NK-92 (cell line): Measurements from ENCODE around the gene EMX2.

ENCODE experiments used
- DNase-seq: peaks from one replicate; lab custom pipeline; 2025; ENCODE audit not compliant: unreplicated experiment; lab: John Stamatoyannopoulos, UW

EMX2 gene

DNA sequence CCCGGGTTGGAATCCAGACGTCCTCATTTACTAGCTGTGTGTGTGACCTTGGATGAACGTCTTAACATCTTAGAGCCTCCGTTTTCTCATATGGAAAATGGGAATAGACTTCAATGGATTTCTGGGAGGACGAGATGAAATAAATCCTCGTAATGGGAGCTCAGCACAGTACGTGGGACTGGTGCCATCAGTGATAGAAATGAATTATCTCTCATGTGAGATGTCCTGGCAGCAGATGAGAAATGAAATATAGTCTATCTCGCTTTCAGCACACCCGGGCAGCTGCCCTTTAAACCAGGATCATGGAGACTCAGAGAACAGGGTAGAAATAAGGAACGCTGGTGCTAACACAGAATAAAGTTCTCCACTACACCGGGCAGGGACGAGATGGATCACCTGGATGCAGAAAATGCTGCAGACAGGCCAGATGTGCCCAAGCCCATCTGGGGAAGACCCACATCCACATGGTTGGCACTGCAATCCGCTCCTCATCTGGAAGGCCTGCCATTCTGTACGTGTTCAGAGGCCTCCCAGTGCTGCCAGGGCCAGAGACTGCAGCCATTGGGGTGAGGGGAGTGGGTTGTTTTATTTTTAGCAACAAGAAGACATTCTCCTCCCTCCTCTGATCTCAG, 11.1 kb upstream of the EMX2 start:
- DNase-seq: no peak

DNA sequence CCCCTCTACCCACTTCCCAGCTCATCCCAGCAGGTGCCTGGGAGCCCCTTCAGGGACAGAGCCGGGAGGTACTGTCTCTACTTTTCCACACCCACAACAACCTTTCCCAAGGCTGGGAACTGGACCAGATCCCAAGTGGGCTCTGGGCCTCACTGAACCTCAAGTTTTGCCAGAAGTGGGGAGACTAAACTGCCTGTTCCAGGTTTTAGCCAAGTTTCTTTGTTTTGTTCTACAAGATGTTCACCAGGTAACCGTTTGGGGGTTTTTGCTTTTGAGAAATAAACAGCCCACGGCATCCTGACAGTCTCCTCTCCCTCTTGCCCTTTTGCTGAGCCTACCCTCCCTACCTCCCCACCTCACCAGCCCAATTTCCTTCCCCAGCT, 10.6 kb upstream of the EMX2 start:
- no peak for DNase-seq

DNA sequence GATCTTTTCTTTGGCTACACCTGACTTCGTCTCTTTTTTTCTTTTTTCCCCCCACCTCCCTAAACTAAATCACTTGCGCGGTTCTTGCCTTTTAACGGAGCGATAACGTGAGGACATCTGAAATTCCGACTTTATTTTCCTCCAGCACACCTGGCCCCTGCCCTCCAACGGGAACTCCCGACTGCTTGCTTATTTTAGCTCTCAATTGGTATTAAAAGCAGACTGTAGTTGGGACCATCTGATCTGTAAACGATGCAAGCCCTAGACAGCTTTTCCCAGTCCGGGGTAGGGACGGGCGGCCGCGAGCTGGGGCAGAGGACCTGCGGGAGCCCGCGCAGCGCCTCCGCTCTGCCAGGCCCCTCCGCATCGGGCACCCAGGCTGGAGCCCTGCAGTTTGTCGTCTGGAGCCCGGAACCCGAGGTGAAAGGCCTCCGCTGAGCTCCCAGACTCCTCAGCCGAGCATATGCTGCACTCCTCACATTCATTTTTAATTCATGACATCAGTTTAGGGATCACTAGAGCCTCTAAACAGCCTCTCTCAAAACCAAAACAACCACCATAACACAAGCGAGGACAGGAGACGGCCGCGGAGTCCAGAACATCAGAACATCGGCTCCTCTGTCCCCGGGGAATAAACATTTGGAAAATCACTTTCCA, 10.0 kb upstream of the EMX2 start:
- no peak for DNase-seq

DNA sequence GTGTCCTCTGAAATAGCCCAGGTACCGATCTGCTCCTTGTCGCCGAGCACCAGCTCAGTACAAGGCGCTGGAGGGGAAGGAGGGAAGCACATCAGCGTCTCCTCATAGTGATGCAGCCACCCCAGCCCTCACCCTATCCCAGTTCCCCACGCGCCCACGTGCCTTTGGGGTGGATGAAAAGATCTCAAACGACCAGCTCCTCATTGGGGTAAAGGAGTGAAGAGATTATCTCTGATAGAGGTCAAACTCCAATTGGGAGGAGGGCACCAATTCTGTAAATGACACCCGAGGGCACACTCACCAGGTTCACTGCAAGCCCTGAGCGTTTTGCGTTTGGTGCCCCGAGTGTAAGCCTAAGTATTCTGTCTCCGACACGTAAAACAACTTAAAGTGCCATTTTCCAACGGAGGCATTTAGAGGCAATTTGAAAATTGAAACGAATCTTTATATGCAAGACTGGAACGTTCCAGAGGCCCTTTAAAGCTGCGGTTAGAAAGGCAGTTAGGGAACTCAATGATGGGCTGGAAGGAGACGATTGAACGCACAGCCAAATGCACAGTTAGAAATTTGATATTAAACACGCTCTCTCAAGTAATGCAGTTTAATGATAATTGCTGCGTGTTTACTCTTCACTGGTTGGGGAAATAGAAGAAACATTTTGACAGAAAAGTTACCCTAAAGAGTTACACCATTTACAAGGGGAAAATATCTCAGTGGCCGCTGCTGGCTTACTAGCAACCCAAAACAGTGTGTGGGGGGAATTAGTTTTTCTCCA, 8.9 kb upstream of the EMX2 start:
- no peak for DNase-seq

DNA sequence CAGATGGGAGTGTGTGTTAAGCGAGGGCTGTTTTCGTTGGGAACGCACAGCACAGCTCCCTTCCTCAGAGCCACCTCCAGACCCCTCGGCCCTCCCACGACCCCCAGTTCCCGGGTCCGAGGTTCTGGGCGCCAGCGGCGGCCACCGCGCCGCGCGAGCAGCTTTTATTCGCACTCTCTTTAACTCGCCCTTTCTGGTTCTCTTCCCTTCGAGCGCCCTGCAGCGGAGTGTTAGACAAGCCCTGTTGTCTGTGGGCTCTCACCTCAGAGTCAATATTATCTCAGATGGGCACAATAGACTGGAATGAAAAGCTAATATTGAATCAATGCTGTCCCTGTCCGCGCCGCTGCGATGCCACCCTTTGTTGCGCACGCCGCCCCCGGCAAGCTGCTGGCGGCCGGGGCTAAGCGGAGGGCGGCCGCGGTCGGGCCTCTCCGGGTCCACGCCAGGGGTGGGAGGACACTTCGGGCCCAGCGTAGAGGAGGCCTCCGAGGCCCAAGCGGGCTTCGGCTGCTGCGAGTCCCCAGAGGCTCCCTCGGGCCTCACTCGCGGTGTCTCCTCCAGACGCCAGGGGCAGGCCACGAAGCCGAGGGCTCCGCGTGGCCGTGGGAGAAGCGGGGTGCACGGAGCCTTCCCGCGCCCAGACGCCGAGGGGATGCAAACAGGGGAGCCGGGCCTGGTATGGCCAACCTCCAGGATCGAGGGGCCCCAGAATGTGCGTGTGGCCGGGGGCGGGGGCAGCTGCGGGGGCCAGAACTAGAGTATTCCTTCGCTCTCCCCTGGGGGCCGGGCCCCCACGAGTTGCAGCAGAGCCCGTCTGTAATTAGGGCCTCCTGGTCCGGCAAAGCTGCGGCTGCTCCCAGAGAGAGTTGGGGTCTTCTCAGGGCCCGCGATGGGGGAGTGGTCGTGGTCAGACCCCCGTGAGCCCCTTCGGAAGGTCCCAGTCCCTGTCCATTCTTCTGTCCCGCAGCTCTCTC, 7.9 kb upstream of the EMX2 start:
- no peak for DNase-seq

DNA sequence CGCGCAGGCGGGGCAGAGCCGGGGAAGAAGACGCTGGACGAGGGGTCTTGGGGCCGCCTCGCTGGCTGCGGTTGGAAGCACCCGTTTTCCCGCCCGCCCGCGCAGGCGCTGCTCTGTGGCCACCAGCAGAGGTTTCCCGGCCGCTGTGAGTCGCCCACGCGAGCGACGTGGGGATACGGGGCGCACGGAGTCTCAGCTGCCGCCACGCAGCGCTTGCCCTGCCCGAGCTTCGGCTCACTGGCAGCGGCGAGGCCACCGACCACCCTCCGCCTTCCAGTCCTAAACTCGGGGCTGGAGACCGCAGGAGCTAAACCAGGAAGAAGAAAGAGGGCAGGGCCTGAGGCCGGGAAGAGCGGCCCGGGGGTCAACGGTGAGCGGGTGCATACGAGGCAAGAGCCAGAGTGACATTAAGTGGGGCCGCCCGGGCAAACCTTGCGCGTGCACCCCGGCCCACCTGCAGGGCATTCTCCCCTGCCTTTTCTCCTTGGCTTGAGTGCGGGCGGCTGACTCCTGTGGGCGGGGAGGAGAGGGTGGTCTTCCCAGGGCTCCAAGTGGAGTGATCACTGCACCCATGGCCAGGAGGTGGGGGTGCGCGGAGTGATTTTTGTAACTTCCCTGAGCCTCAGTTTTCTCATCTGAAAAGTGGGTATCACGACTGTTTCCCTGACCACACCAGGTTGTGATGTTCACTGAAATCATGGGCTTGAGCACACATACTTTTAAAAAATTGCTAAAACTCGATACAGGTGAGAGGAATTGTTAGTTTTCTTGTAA, 7.1 kb upstream of the EMX2 start:
- DNase-seq: no peak

DNA sequence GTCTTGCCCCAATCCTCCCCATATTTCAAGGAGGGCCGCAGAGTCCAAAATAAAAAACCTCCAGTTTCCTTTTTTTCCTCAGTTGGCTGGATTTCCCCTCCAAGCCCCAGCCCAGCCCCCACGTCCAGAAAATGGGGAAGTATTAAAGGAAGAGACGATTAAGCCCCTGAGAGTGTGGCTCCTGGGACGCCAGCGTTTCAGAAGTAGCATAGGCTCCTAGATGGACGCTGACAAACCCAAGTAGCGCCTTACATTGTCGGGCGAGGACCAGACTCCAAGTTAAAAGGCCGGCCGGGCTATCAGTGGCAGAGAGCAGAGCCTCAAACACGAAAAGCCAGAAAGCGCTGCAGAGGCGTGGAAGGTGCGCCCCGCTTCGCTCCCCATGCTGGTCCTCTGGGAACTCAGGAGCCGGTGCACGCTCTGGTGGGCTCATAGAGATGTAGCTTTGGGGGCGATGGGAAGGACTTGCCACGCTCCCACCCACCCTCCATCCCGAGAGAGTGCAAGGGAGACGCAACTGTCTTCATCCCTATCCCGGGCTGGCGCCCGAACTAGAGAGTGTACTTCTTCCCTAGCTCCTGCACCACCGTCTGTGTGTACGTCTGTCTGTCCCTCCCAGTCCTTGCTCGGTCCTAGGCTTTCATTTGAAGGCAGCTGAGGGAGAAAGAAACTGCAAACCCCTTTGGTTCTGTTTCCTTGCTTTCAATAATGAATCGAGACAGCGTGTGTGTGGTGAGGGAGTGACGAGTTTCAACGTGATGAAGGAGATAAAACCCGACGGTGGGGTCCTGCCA, 6.3 kb upstream of the EMX2 start:
- no peak for DNase-seq

DNA sequence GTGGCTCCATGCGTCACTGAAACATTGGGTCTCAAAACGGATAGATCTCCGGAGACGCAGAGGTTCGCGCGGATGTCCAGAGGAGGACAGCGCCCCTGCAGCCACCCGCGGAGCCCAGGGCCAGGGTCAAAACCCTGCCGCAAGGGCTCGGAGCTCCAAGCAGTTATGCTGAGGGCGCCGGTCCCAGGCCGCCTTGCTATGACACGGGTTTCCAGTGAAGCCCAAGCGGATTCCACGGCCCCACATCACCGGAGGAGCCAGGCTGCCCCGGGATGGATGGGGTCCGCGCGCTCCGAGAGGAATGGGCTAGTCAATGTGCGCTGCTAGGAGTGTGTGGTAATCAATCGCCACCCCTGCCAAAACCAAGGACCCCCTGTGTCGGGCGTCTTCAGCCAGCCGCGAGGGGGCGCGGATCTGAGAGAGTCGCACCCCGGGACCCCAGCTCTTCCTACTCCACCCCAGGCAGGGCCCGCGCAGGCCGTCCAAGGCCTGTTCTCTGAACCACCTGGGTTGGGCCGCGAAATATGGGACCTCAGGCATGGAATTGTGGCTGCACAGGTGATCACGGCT, 5.6 kb upstream of the EMX2 start:
- DNase-seq: no peak

DNA sequence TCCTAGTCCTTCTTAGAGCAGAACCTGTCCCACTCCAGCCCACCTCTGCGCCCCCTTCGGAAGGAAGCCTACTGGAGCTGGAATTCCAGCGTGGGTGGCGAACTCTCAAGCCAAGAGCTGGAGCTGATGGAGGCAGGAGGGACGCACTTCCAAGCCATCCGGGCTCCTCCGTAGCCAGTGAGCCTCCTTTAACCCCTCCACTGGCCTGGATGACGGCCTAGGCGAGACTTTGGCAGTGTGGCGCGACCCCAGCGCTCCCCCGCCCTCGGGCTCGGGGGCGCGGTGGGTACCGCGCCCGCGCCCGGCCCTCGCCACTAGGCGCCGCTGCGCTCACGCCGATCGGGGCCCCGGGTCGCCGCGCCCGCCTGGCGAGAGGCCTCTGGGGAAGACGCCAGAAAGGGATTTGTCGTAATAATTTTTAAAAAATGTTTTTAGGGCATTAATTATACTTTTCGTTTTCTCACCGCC, 5.1 kb upstream of the EMX2 start:
- no peak for DNase-seq

DNA sequence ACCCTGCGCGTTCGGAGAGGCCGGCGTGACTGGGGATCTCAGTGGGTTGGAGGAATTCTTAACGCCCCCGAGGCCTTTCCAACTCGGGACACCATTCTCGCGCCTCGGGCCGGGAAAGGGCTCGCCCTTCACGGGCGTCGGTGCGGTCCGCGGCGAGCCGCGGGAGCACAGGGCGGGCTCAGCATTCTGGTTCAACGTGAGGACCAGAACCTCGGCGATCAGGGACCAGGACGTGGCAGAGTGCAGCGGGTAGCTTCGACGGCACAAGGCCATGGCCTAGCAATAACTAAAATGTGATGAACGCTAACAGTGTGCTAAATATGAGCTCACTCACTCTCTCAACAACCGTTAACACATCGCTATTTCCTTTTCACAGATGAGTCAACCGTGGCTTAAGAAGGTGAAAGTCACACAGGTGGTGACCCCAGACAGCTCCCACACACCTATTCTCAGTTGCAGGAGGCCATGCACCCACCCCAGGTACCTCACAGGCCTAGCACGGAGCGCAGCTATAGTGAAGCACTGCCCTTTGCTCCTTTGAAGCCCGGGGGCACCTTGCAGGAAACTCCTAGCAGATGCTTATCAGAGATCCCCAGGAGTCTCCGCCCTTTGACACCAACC, 4.5 kb upstream of the EMX2 start:
- DNase-seq: no peak

DNA sequence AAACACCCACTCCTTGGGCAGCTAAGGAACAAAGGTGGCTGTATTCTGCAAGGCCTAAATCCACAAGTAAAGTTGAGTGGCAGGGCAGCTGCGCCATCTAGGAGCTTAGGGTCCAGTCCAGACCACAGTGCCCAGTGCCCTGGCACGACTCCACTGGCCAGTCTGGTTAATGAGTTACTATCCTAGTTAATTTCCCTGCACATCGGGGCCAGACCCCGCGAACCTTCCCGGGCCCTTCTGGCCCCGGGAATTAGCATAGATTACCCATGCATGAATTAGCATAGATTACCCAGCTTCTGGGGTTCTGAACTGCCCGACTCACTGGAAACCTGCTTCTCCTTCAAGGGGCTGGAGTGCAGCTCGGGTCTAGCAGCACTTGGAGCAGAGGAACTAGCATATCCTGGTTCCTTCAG, 3.2 kb upstream of the EMX2 start:
- DNase-seq: no peak

DNA sequence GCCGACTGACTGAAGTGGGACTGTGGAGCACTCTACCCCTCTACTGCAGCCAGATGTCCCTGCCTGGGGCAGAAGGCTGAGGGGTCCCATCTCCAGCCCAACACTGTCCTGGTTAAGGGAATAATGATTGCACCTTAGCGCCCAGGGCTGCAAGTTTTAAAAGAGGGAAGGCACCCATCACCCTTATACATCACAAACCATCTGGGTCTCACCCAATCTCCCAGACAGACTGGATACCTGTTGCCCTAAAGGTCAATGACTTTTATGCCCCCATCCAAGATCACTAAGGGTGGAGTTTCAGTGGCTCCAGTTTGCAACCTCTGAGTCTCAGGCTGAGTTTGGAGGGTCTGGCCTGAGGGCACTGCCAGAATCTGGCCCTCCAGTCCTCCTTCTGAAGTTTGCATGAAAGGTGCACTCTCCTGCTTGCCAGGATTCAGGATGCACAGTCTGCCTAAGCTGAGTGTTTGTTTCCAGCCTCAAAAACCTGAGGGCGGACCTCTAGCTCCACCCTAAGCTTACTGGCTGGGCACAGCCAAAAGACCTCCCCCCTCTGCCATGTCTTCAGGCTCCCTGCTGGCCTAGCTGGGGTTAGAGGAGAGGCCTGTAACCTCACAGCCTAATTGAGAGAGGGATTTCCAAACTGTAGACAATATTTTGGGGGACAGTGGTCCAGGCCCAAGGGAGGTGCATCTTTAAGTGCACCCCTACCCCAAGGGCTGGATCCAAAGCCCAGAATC, 2.5 kb upstream of the EMX2 start:
- no peak for DNase-seq

DNA sequence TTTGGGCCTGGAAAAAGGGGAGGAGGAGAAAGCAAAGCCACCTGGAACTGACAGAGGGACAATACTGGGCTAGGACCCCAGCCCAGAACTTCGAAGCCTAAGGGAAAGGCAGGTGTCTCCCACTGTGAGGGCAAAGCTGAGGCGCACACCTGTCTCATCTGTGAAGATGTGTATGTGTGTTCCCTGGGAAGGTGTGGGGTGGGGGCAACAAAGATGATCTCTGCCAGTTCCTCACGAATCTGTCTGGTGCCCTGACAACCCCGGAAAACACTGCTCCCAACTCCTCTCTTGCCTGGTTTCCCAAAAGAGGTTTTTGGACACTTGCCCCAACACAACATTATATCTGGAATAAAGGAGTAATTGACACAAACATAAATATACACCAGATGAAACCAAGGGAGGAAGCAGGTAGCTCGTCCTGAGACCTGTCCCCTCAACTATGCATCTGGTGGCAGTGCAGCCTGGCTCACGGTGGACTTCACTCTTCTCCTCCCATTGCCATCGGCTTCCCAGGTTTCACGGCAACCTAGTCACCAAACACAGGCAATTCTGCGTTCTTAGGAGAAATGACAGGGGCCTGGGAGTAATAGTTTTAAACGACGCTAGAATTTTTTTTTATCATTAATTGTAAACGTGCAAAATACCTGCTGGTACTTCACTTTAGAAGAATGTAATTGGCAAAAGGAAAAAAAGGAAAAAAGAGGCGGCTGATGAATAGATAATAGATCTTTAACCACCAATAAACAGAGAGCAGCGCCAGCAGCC, 1.7 kb upstream of the EMX2 start:
- no peak for DNase-seq

DNA sequence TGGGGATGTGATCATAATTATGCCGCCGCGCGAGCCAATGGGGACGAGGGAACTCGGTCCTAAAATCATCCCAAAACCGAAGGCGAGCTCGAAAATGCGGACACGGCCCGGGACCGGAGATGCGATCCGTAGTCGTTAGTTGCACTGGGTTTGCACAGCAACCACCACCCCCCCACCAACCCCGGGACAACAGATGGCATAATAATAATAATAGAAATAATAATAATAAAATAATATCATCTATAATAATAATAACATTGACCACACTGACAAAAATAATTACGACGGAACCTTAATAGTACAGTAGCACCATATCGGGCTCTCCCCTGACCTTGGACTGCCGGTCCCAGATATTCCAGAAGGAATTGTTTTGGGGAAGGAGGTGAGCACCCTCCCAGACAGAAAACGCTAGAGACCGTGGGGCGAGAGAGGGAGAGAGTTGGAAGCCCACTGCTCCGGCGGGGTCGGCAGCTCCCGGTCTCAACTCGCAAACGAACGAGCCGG, 1.1 kb upstream of the EMX2 start:
- no peak for DNase-seq

DNA sequence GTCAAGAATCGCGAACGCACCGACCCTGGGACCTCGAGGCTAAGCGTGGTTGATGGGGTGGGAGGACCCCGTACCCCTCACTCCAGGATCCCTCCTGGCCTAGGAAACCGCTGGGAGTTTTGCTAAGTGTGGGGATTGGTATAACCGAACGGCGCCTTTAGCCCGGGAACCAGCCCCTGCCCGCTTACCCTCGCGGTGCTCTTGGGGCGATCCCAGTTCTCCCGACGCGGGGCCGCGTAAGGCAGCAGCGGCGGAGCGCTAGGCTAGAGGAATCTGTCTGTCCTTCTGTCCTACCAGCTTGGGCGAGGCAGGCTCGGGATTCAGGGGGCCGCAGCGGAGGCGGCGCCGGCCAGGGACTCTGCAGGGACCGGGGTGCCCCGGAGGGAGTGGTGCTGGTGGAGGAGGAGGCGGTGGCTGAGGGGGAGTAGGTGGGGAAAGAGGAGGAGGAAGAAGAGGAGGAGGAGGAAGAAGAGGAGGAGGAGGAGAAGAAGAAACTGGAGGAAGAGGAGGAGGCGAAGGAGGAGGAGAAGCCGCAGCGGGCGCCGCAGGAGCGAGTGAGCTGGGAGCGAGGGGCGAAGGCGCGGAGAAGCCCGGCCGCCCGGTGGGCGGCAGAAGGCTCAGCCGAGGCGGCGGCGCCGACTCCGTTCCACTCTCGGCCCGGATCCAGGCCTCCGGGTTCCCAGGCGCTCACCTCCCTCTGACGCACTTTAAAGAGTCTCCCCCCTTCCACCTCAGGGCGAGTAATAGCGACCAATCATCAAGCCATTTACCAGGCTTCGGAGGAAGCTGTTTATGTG, 439 bp upstream of the EMX2 start:
- DNase-seq: no peak

DNA sequence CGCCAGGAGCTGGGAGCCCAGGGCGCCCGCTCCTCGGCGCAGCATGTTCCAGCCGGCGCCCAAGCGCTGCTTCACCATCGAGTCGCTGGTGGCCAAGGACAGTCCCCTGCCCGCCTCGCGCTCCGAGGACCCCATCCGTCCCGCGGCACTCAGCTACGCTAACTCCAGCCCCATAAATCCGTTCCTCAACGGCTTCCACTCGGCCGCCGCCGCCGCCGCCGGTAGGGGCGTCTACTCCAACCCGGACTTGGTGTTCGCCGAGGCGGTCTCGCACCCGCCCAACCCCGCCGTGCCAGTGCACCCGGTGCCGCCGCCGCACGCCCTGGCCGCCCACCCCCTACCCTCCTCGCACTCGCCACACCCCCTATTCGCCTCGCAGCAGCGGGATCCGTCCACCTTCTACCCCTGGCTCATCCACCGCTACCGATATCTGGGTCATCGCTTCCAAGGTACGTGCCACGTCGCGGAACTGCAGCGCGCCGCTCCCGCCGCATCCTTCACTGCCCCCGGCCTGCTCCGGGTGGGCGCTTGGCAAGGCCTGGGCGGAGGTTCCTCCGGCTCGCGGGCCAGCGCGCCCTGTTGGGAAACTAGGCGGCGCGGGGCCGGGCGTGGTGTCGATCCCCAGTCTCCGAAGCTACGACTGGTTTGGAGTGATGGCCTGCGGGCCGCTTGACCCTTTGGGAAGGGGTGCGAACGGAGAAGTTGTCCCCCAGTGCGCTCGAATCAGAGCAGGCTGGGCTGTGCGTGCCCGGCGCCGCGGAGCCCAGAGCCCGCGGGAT, 868 bp downstream of the EMX2 start:
- no peak for DNase-seq
